NT2/D1 (cell line): ENCODE data around the gene FAM118A.

ENCODE experiments used
- DNase-seq: peaks from one replicate; pipeline ENCODE4 v3.0.0-alpha.2; 2011; ENCODE audit warnings: low read depth, low spot score
- H3K27me3 ChIP-seq: 2 replicates; pipeline ENCODE4 v1.6.0; 2011; ENCODE audit warnings: mild to moderate bottlenecking; ENCODE audit not compliant: insufficient read length, insufficient read depth
- H3K36me3 ChIP-seq: 2 replicates; pipeline ENCODE4 v1.6.1; 2011; ENCODE audit warnings: mild to moderate bottlenecking, low read length, mixed read lengths; ENCODE audit not compliant: insufficient read depth, insufficient read length
- H3K4me1 ChIP-seq: 2 replicates; pipeline ENCODE4 v1.5.1; 2011; ENCODE audit not compliant: insufficient read depth, insufficient read length
- H3K4me3 ChIP-seq: 2 replicates; pipeline ENCODE4 v1.5.1; 2011; ENCODE audit warnings: low read depth; ENCODE audit not compliant: insufficient read length
- H3K9ac ChIP-seq: 2 replicates; pipeline ENCODE4 v1.6.0; 2011; ENCODE audit warnings: low read depth; ENCODE audit not compliant: insufficient read length
- H3K9me3 ChIP-seq: 2 replicates; pipeline ENCODE4 v1.5.1; 2011; ENCODE audit warnings: mild to moderate bottlenecking, low read length; ENCODE audit not compliant: insufficient read depth
- SUZ12 ChIP-seq: IDR thresholded peaks from 2 replicates; pipeline ENCODE4 v1.6.1; 2011; ENCODE audit not compliant: insufficient read length, insufficient read depth; ENCODE audit errors: extremely low read depth
- YY1 ChIP-seq: IDR thresholded peaks from 2 replicates; pipeline ENCODE4 v1.6.1; 2011; ENCODE audit not compliant: insufficient read length, insufficient read depth
- ZNF274 ChIP-seq: IDR thresholded peaks from 2 replicates; pipeline ENCODE4 v1.6.1; 2011; ENCODE audit warnings: mild to moderate bottlenecking, low read depth, low read length

FAM118A gene

GRCh38 chr22:45304971-45305370, 4.8 kb upstream of the FAM118A start:
- Histone ChIP-seq H3K9ac (no peak overlapping the region), H3K27me3 (no peaks in the 10 kb centered on the region), H3K4me3 (no peak overlapping the region), H3K36me3 (no peaks in the 10 kb centered on the region), H3K9me3 (no peaks in the 10 kb centered on the region), H3K4me1 (no peaks in the 10 kb centered on the region)
- no peak for DNase-seq
- no peak for TF ChIP-seq ZNF274
- TF ChIP-seq YY1, result no peak
- no peak for TF ChIP-seq SUZ12

- Histone ChIP-seq H3K9me3 (no peaks in the 10 kb centered on the region), H3K9ac (no peak overlapping the region), H3K36me3 (no peaks in the 10 kb centered on the region), H3K27me3 (peaks cover under 1% of the 10 kb centered on the region), H3K4me3 (no peak overlapping the region), H3K4me1 (peaks cover under 1% of the 10 kb centered on the region)
- TF ChIP-seq ZNF274, result no peak
- TF ChIP-seq SUZ12, result no peak
- no peak for TF ChIP-seq YY1
- no peak for DNase-seq
Observed at GRCh38 chr22:45305456-45306075, 4.2 kb upstream of the FAM118A start.

GRCh38 chr22:45306139-45306538, 3.6 kb upstream of the FAM118A start:
- DNase-seq, result no peak
- Histone ChIP-seq H3K4me3 (no peak overlapping the region), H3K9ac (no peak overlapping the region), H3K9me3 (no peaks in the 10 kb centered on the region), H3K27me3 (peaks cover 6% of the 10 kb centered on the region), H3K36me3 (no peaks in the 10 kb centered on the region), H3K4me1 (peaks cover 6% of the 10 kb centered on the region)
- no peak for TF ChIP-seq YY1
- no peak for TF ChIP-seq SUZ12
- TF ChIP-seq ZNF274, result no peak

GRCh38 chr22:45308391-45308956, 1.3 kb upstream of the FAM118A start:
- Histone ChIP-seq H3K9me3 (no peaks in the 10 kb centered on the region), H3K4me3 (no peak overlapping the region), H3K36me3 (peaks cover 8% of the 10 kb centered on the region), H3K9ac (peak overlapping the region; percentile 56), H3K4me1 (peaks cover 7% of the 10 kb centered on the region), H3K27me3 (peaks cover 7% of the 10 kb centered on the region)
- no peak for DNase-seq
- TF ChIP-seq SUZ12 (no peak), ZNF274 (no peak), YY1 (no peak)

GRCh38 chr22:45308957-45309421, 745 bp upstream of the FAM118A start:
- TF ChIP-seq SUZ12, result no peak
- TF ChIP-seq YY1, result no peak
- no peak for TF ChIP-seq ZNF274
- H3K27me3 ChIP-seq, result peaks cover 7% of the 10 kb centered on the region
- H3K4me3 ChIP-seq, result peak overlapping the region; percentile 31
- H3K9me3 ChIP-seq, result no peaks in the 10 kb centered on the region
- peaks cover 7% of the 10 kb centered on the region for H3K4me1 ChIP-seq
- no peak for DNase-seq
- peak overlapping the region; percentile 56 for H3K9ac ChIP-seq
- peaks cover 8% of the 10 kb centered on the region for H3K36me3 ChIP-seq

- no peak for DNase-seq
- H3K9ac ChIP-seq, result peak overlapping the region; percentile 78
Observed at GRCh38 chr22:45310331-45310976, 720 bp downstream of the FAM118A start.

GRCh38 chr22:45310977-45311531, 1.3 kb downstream of the FAM118A start:
- Histone ChIP-seq H3K9me3 (no peaks in the 10 kb centered on the region), H3K4me3 (peak overlapping the region; percentile 56), H3K9ac (peak overlapping the region; percentile 78), H3K27me3 (peaks cover 7% of the 10 kb centered on the region), H3K4me1 (peaks cover 7% of the 10 kb centered on the region), H3K36me3 (peaks cover 8% of the 10 kb centered on the region)
- no peak for TF ChIP-seq YY1
- TF ChIP-seq ZNF274, result no peak
- no peak for TF ChIP-seq SUZ12
- no peak for DNase-seq

More at GRCh38 chr22:45310331-45310976, 720 bp downstream of the FAM118A start:
- Histone ChIP-seq H3K4me1 (peaks cover 7% of the 10 kb centered on the region), H3K9me3 (no peaks in the 10 kb centered on the region), H3K4me3 (peak overlapping the region; percentile 56), H3K27me3 (peaks cover 7% of the 10 kb centered on the region), H3K36me3 (peaks cover 8% of the 10 kb centered on the region)
- TF ChIP-seq SUZ12 (no peak), YY1 (no peak), ZNF274 (no peak)
